Measurements from ENCODE around the gene SYT8. TPM values are rescaled to one million over a fixed set of nuclear protein-coding genes. Genes with fewer than 3 reads are reported as not detected.

The SYT8 gene
- polyA plus RNA-seq, 1 of the 3 experiments (the other 2 are of a cell fraction): not detected

DNA sequence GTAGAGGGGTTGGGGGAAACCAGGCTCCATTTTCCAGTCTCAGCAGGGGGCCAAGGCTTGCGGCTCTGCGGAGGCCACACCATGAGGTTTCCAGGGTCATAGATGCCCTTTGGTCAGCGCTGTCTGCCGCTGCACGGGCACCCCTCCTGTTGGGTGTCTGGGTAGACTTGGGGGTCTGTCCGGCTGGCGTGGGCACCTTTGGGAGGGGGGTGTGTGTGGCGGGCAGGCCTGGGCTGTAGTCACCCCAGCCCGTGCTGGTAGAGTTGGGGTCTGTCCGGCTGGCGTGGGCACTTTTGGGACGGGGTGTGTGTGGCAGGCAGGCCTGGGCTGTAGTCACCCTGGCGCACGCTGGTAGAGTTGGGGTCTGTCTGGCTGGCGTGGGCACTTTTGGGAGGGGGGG is 36.7 kb downstream of the SYT8 start:
- Histone ChIP-seq H3K36me3 (replicated peaks in 1 of 2; ENCODE audit: control insufficient read depth in 1 of 2, insufficient read depth in 2 of 2, low read length in 1 of 2) (no peaks in the 10 kb centered on the region), H3K9ac (no peak overlapping the region), H3K27ac (ENCODE audit: low read depth in 2 of 2, low read length in 1 of 2) (no peak overlapping the region), H3K9me3 (no peaks in the 10 kb centered on the region), H2AFZ (ENCODE audit: low read depth) (no peak overlapping the region), H4K20me1 (ENCODE audit: insufficient read depth) (no peaks in the 10 kb centered on the region), H3K9me2 (no peaks in the 10 kb centered on the region), H3F3A (replicated peaks; ENCODE audit: insufficient read depth) (no peaks in the 10 kb centered on the region), H3K79me2 (ENCODE audit: insufficient read depth) (no peaks in the 10 kb centered on the region), H3K4me2 (no peak overlapping the region), H3K4me1 (ENCODE audit: control insufficient read depth in 1 of 2, insufficient read depth in 2 of 2, low read depth in 1 of 2, low read length in 1 of 2) (peaks cover 0 to 39% of the 10 kb centered on the region in 2 experiments; a peak in 2 of 4 replicates), H3K4me3 (ENCODE audit: low read depth in 2 of 2, low read length in 1 of 2) (no peak overlapping the region), H3K27me3 (ENCODE audit: insufficient read depth) (no peaks in the 10 kb centered on the region)
- TF ChIP-seq SIN3A (IDR thresholded peaks at IDR 0.05; ENCODE audit: borderline replicate concordance, low read depth, low read length) (no peak), NRF1 (IDR thresholded peaks at IDR 0.05; ENCODE audit: low read depth, low read length) (no peak), TAF1 (IDR thresholded peaks at IDR 0.05; ENCODE audit: borderline replicate concordance, low read depth, low read length) (no peak), TEAD4 (IDR thresholded peaks at IDR 0.05; ENCODE audit: borderline replicate concordance, insufficient read depth) (no peak), GABPA (IDR thresholded peaks at IDR 0.05; ENCODE audit: low read depth) (no peak), SMC3 (IDR thresholded peaks at IDR 0.05; ENCODE audit: low read depth, low read length) (no peak), MXI1 (IDR thresholded peaks at IDR 0.05; ENCODE audit: low read depth, low read length) (no peak), ELF1 (IDR thresholded peaks at IDR 0.05) (no peak), FOSL2 (IDR thresholded peaks at IDR 0.05; ENCODE audit: borderline replicate concordance, low read depth) (no peak), POLR2AphosphoS5 (IDR thresholded peaks at IDR 0.05; ENCODE audit: low read depth, low read length) (no peak)
- TF ChIP-seq, protein P1, sequence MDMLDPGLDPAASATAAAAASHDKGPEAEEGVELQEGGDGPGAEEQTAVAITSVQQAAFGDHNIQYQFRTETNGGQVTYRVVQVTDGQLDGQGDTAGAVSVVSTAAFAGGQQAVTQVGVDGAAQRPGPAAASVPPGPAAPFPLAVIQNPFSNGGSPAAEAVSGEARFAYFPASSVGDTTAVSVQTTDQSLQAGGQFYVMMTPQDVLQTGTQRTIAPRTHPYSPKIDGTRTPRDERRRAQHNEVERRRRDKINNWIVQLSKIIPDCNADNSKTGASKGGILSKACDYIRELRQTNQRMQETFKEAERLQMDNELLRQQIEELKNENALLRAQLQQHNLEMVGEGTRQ (IDR thresholded peaks at IDR 0.05; ENCODE audit: borderline replicate concordance, low read depth, low read length): no peak
- CTCF ChIA-PET: interaction anchor here (2.9 kb wide), 1 partner anchor 178 kb away, joined by 15 read pairs; no protein-coding TSS in a partner anchor
- POLR2A ChIA-PET: interaction anchor here (1.0 kb wide), 1 partner anchor 11 kb away, joined by 3 read pairs; no protein-coding TSS in a partner anchor
- no peak for DNase-seq
- 89% methylated on average over 6 of the region's 15 CpGs for WGBS (ENCODE audit: low lambda C conversion rate)

DNA sequence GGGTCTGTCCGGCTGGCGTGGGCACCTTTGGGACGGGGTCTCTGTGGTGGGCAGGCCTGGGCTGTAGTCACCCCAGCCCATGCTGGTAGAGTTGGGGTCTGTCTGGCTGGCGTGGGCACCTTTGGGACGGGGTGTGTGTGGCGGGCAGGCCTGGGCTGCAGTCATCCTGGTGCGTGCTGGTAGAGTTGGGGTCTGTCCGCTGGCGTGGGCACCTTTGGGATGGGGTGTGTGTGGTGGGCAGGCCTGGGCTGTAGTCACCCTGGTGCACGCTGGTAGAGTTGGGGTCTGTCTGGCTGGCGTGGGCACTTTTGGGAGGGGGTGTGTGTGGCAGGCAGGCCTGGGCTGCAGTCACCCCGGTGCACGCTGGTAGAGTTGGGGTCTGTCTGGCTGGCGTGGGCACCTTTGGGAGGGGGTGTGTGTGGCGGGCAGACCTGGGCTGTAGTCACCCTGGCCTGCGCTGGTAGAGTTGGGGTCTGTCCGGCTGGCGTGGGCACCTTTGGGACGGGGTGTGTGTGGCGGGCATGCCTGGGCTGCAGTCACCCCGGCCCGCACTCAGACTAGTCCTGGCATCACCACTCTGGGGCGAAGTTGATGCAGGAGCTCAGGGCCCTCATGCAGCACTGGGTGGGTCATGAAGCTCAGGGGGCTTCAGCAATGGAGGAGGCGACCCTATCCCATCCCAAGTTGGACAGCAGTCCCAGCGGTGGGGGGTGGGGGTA is 37.6 kb downstream of the SYT8 start:
- no peaks in the 10 kb centered on the region for H3F3A ChIP-seq (replicated peaks; ENCODE audit: insufficient read depth)
- no peak overlapping the region; a peak in 1 of 4 replicates for H3K27ac ChIP-seq (ENCODE audit: low read depth in 2 of 2, low read length in 1 of 2)
- no peaks in the 10 kb centered on the region for H3K36me3 ChIP-seq (replicated peaks in 1 of 2; ENCODE audit: control insufficient read depth in 1 of 2, insufficient read depth in 2 of 2, low read length in 1 of 2)
- H3K27me3 ChIP-seq (ENCODE audit: insufficient read depth): no peaks in the 10 kb centered on the region
- H3K4me3 ChIP-seq (ENCODE audit: low read depth in 2 of 2, low read length in 1 of 2): no peak overlapping the region
- no peaks in the 10 kb centered on the region for H3K9me2 ChIP-seq
- H3K4me1 ChIP-seq (ENCODE audit: control insufficient read depth in 1 of 2, insufficient read depth in 2 of 2, low read depth in 1 of 2, low read length in 1 of 2): peaks cover 0 to 45% of the 10 kb centered on the region in 2 experiments; a peak in 2 of 4 replicates
- no peak overlapping the region for H3K9ac ChIP-seq
- ChIA-PET POLR2A (no interaction called here), CTCF (interaction anchor here (1.0 kb wide), 1 partner anchor 179 kb away, joined by 3 read pairs; no protein-coding TSS in a partner anchor)
- H3K4me2 ChIP-seq: no peak overlapping the region
- WGBS (ENCODE audit: low lambda C conversion rate): 61% methylated on average over 5 of the region's 25 CpGs
- H3K9me3 ChIP-seq: no peaks in the 10 kb centered on the region
- H2AFZ ChIP-seq (ENCODE audit: low read depth): no peak overlapping the region
- H4K20me1 ChIP-seq (ENCODE audit: insufficient read depth): no peaks in the 10 kb centered on the region
- H3K79me2 ChIP-seq (ENCODE audit: insufficient read depth): no peaks in the 10 kb centered on the region
- DNase-seq: no peak
- TF ChIP-seq MEF2A (IDR thresholded peaks at IDR 0.05; ENCODE audit: borderline replicate concordance, low read depth) (no peak), RFX5 (IDR thresholded peaks at IDR 0.05; ENCODE audit: low read length) (no peak), YY1 (IDR thresholded peaks at IDR 0.05; ENCODE audit: low read depth) (no peak), GATA2 (CRISPR knock-in tag; IDR thresholded peaks at IDR 0.05) (no peak), NFIC (IDR thresholded peaks at IDR 0.05; ENCODE audit: borderline replicate concordance) (no peak)
- TF ChIP-seq, protein P2, sequence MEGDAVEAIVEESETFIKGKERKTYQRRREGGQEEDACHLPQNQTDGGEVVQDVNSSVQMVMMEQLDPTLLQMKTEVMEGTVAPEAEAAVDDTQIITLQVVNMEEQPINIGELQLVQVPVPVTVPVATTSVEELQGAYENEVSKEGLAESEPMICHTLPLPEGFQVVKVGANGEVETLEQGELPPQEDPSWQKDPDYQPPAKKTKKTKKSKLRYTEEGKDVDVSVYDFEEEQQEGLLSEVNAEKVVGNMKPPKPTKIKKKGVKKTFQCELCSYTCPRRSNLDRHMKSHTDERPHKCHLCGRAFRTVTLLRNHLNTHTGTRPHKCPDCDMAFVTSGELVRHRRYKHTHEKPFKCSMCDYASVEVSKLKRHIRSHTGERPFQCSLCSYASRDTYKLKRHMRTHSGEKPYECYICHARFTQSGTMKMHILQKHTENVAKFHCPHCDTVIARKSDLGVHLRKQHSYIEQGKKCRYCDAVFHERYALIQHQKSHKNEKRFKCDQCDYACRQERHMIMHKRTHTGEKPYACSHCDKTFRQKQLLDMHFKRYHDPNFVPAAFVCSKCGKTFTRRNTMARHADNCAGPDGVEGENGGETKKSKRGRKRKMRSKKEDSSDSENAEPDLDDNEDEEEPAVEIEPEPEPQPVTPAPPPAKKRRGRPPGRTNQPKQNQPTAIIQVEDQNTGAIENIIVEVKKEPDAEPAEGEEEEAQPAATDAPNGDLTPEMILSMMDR (IDR thresholded peaks at IDR 0.05): no peak
- TF ChIP-seq, protein P3, sequence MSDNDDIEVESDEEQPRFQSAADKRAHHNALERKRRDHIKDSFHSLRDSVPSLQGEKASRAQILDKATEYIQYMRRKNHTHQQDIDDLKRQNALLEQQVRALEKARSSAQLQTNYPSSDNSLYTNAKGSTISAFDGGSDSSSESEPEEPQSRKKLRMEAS (IDR thresholded peaks at IDR 0.05; ENCODE audit: low read depth): no peak
- TF ChIP-seq, protein P4, sequence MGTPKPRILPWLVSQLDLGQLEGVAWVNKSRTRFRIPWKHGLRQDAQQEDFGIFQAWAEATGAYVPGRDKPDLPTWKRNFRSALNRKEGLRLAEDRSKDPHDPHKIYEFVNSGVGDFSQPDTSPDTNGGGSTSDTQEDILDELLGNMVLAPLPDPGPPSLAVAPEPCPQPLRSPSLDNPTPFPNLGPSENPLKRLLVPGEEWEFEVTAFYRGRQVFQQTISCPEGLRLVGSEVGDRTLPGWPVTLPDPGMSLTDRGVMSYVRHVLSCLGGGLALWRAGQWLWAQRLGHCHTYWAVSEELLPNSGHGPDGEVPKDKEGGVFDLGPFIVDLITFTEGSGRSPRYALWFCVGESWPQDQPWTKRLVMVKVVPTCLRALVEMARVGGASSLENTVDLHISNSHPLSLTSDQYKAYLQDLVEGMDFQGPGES (IDR thresholded peaks at IDR 0.05; ENCODE audit: low read depth, low read length): no peak
- TF ChIP-seq, protein P1 (IDR thresholded peaks at IDR 0.05; ENCODE audit: borderline replicate concordance, low read depth, low read length): no peak
